H9 (cell line): ENCODE measurements around the gene MCM3AP. TPM values are rescaled to one million over a fixed set of nuclear protein-coding genes. Genes with fewer than 3 reads are reported as not detected.

Experiments
- DNase-seq: peaks from one replicate; pipeline ENCODE4 v3.0.0-alpha.2; 2017
- H2AFZ ChIP-seq: one replicate; pipeline ENCODE4 v1.6.1; 2013; ENCODE audit warnings: mild to moderate bottlenecking, low read length, control low read depth, moderate library complexity
- H2AK5ac ChIP-seq: 2 replicates; pipeline ENCODE4 v1.6.1; 2013; ENCODE audit warnings: low read length, control low read depth, mixed read lengths; ENCODE audit not compliant: insufficient read length
- H2BK120ac ChIP-seq: one replicate; pipeline ENCODE4 v1.6.1; 2013; ENCODE audit warnings: low read depth, mild to moderate bottlenecking, low read length, control low read depth, inconsistent platforms; ENCODE audit not compliant: poor library complexity, severe bottlenecking
- H2BK12ac ChIP-seq: 2 replicates; pipeline ENCODE4 v1.6.1; 2013; ENCODE audit warnings: low read length, control low read depth, mixed read lengths, low read depth; ENCODE audit not compliant: insufficient read length
- H2BK15ac ChIP-seq: 2 replicates; pipeline ENCODE4 v1.6.1; 2013; ENCODE audit warnings: low read depth, low read length, control low read depth
- H2BK20ac ChIP-seq: one replicate; pipeline ENCODE4 v1.6.1; 2013; ENCODE audit warnings: low read depth, mild to moderate bottlenecking, low read length, control low read depth, inconsistent platforms; ENCODE audit not compliant: poor library complexity, severe bottlenecking
- H2BK5ac ChIP-seq: 2 replicates; pipeline ENCODE4 v1.6.1; 2013; ENCODE audit warnings: low read length, control low read depth, mixed read lengths; ENCODE audit not compliant: insufficient read length
- H3K14ac ChIP-seq: 2 replicates; pipeline ENCODE4 v1.6.1; 2013; ENCODE audit warnings: low read length, control low read depth; ENCODE audit not compliant: insufficient read depth
- H3K18ac ChIP-seq: 2 replicates; pipeline ENCODE4 v1.6.1; 2013; ENCODE audit warnings: low read depth, mild to moderate bottlenecking, mixed read lengths, low read length, control low read depth; ENCODE audit not compliant: insufficient read length
- H3K23ac ChIP-seq: 2 replicates; pipeline ENCODE4 v1.6.1; 2013; ENCODE audit warnings: low read length, control low read depth, mixed read lengths, low read depth; ENCODE audit not compliant: insufficient read length
- H3K23me2 ChIP-seq: 2 replicates; pipeline ENCODE4 v1.6.1; 2013; ENCODE audit warnings: low read depth, mild to moderate bottlenecking, mixed read lengths, low read length, control low read depth; ENCODE audit not compliant: insufficient read length, poor library complexity, severe bottlenecking
- H3K27ac ChIP-seq: 2 replicates; pipeline ENCODE4 v1.5.1; 2013; ENCODE audit warnings: low read length, control low read depth, mixed read lengths, low read depth; ENCODE audit not compliant: insufficient read length
- H3K27me3 ChIP-seq: 2 replicates; pipeline ENCODE4 v1.6.1; 2013; ENCODE audit warnings: low read length, control low read depth, inconsistent platforms; ENCODE audit not compliant: insufficient read depth
- H3K4ac ChIP-seq: 2 replicates; pipeline ENCODE4 v1.6.1; 2013; ENCODE audit warnings: low read depth, mild to moderate bottlenecking, control low read depth, inconsistent platforms, low read length, moderate library complexity
- H3K4me1 ChIP-seq: 2 replicates; pipeline ENCODE4 v1.6.1; 2013; ENCODE audit warnings: low read length, control low read depth, inconsistent platforms; ENCODE audit not compliant: insufficient read depth
- H3K4me2 ChIP-seq: 2 replicates; pipeline ENCODE4 v1.6.1; 2013; ENCODE audit warnings: low read length, control low read depth, mixed read lengths; ENCODE audit not compliant: insufficient read length, insufficient read depth
- H3K56ac ChIP-seq: 2 replicates; pipeline ENCODE4 v1.6.1; 2013; ENCODE audit warnings: low read depth, mild to moderate bottlenecking, mixed read lengths, low read length, control low read depth; ENCODE audit not compliant: insufficient read length
- H3K79me1 ChIP-seq: 2 replicates; pipeline ENCODE4 v1.6.1; 2013; ENCODE audit warnings: low read depth, mild to moderate bottlenecking, moderate library complexity, low read length, control low read depth, inconsistent platforms; ENCODE audit not compliant: insufficient read depth, poor library complexity, severe bottlenecking
- H3K79me2 ChIP-seq: 2 replicates; pipeline ENCODE4 v1.6.1; 2013; ENCODE audit warnings: low read length, control low read depth, inconsistent platforms; ENCODE audit not compliant: insufficient read depth
- H3K9ac ChIP-seq: 2 replicates; pipeline ENCODE4 v1.6.1; 2013; ENCODE audit warnings: low read length, control low read depth, mixed read lengths; ENCODE audit not compliant: insufficient read length; ENCODE audit errors: extremely low read depth
- H3K9me3 ChIP-seq: one replicate; pipeline ENCODE4 v1.6.1; 2013; ENCODE audit warnings: low read depth, low read length, inconsistent platforms; ENCODE audit not compliant: control insufficient read depth
- H3T11ph ChIP-seq: one replicate; pipeline ENCODE4 v1.6.1; 2013; ENCODE audit warnings: mild to moderate bottlenecking, low read length, control low read depth, inconsistent platforms
- H4K20me1 ChIP-seq: one replicate; pipeline ENCODE4 v1.6.1; 2013; ENCODE audit not compliant: control insufficient read depth, insufficient read length, insufficient read depth
- H4K5ac ChIP-seq: 2 replicates; pipeline ENCODE4 v1.6.1; 2013; ENCODE audit warnings: low read depth, mild to moderate bottlenecking, mixed read lengths, low read length, control low read depth; ENCODE audit not compliant: insufficient read length
- H4K8ac ChIP-seq: replicated peaks from 2 replicates; pipeline ENCODE4 v1.6.1; 2013; ENCODE audit warnings: low read length, control low read depth, mixed read lengths, low read depth; ENCODE audit not compliant: insufficient read length
- H4K91ac ChIP-seq: 2 replicates; pipeline ENCODE4 v1.6.1; 2013; ENCODE audit warnings: low read depth, mild to moderate bottlenecking, moderate library complexity, mixed read lengths, low read length, control low read depth; ENCODE audit not compliant: insufficient read length
- H3K27ac Mint-ChIP-seq, 3 experiments: 2 replicates in 2 of 3; 3 replicates in 1 of 3; pipeline ENCODE4 v1.8.0; 2020 to 2021; ENCODE audit warnings: mixed read lengths in 3 of 3, mild to moderate bottlenecking in 1 of 3, moderate library complexity in 1 of 3
- H3K27me3 Mint-ChIP-seq: 2 replicates; pipeline ENCODE4 v1.8.0; 2021; ENCODE audit warnings: low read depth, mild to moderate bottlenecking, moderate library complexity, mixed read lengths
- H3K36me3 Mint-ChIP-seq, 3 experiments: 2 replicates in 2 of 3; 3 replicates in 1 of 3; pipeline ENCODE4 v1.8.0; 2020 to 2021; ENCODE audit warnings: low read depth in 3 of 3, mixed read lengths in 3 of 3; ENCODE audit not compliant: insufficient read depth in 1 of 3
- H3K4me1 Mint-ChIP-seq, 2 experiments: 2 replicates each; pipeline ENCODE4 v1.8.0; 2020; ENCODE audit warnings: mixed read lengths in 2 of 2
- H3K4me3 Mint-ChIP-seq, 2 experiments: 2 replicates in 1 of 2; 3 replicates in 1 of 2; pipeline ENCODE4 v1.8.0; 2020 to 2021; ENCODE audit warnings: mild to moderate bottlenecking in 2 of 2, mixed read lengths in 2 of 2, moderate library complexity in 1 of 2
- H3K9me3 Mint-ChIP-seq, 2 experiments: 2 replicates in 1 of 2; 3 replicates in 1 of 2; pipeline ENCODE4 v1.8.0; 2020; ENCODE audit warnings: mild to moderate bottlenecking in 2 of 2, mixed read lengths in 2 of 2, moderate library complexity in 1 of 2
- CTCF ChIP-seq: fragments of 200-600 bp; sonication (generic); conservative IDR thresholded peaks from 3 replicates; pipeline ENCODE4 v1.8.0; 2021; ENCODE audit warnings: antibody characterized with exemption, mild to moderate bottlenecking
- WGBS: extraction: QIAGEN DNeasy Blood & Tissue Kit; methylation state at CpG from one replicate; pipeline ENCODE4 v1.1.7; 2013; ENCODE audit warnings: missing lambda C conversion rate, low lambda C conversion rate, mixed read lengths; ENCODE audit not compliant: insufficient read length; ENCODE audit errors: extremely low coverage; 5-methylcytosine and 5-hydroxymethylcytosine counted together
- total RNA-seq: library from RNA; stranded (reverse); gene quantifications from 2 replicates; pipeline ENCODE4 v1.2.1, GENCODE V29; 2021

MCM3AP gene
- total RNA-seq, 1 experiment from 2014 or later: 124 TPM

DNA sequence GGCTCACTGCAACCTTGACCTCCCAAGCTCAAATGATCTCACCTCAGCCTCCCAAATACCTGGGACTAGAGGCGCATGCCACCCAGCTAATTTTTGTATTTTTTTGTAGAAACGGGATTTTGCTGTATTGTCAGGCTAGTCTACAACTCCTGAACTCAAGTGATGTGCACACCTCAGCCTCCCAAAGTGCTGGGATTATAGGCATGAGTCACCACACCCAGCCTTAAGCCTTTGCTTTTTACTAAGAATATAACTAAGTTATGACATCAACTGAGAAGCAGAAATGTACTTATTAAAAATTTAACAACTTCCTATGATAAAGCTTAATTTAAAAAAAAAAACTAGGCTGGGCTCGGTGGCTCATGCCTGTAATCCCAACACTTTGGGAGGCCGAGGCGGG lies 47.9 kb downstream of the MCM3AP start:
- no peak overlapping the region for H3K9ac ChIP-seq
- H3K18ac ChIP-seq: no peak overlapping the region
- H3K27me3 Mint-ChIP-seq: no peaks in the 10 kb centered on the region
- no peaks in the 10 kb centered on the region for H3K79me1 ChIP-seq
- no peak overlapping the region for H3T11ph ChIP-seq
- H2BK12ac ChIP-seq: no peak overlapping the region
- no peak overlapping the region for H3K27ac ChIP-seq
- H4K5ac ChIP-seq: no peak overlapping the region
- H4K91ac ChIP-seq: no peak overlapping the region
- H3K9me3 Mint-ChIP-seq: peaks cover 5 to 14% of the 10 kb centered on the region in 2 experiments; a peak in 4 of 5 replicates
- H3K79me2 ChIP-seq: no peaks in the 10 kb centered on the region
- no peak overlapping the region for H2AK5ac ChIP-seq
- H4K8ac ChIP-seq: no peak overlapping the region
- no CpG with 5 or more reads among the region's 5 CpGs for WGBS
- H3K56ac ChIP-seq: no peak overlapping the region
- H3K14ac ChIP-seq: no peak overlapping the region
- H3K9me3 ChIP-seq: no peaks in the 10 kb centered on the region
- no peak overlapping the region for H3K27ac Mint-ChIP-seq
- no peaks in the 10 kb centered on the region for H3K4me1 ChIP-seq
- no peaks in the 10 kb centered on the region for H3K27me3 ChIP-seq
- no peak for TF ChIP-seq CTCF
- H3K4me1 Mint-ChIP-seq: no peaks in the 10 kb centered on the region; a peak in 1 of 4 replicates
- H2BK15ac ChIP-seq: no peak overlapping the region
- H3K4me2 ChIP-seq: no peak overlapping the region
- H3K36me3 Mint-ChIP-seq: peaks cover 61 to 92% (median 83%) of the 10 kb centered on the region in 3 experiments
- H3K4ac ChIP-seq: no peak overlapping the region
- H2BK120ac ChIP-seq: no peak overlapping the region
- no peaks in the 10 kb centered on the region for H3K23me2 ChIP-seq
- no peaks in the 10 kb centered on the region for H4K20me1 ChIP-seq
- no peak overlapping the region for H2BK20ac ChIP-seq
- no peak overlapping the region for H2BK5ac ChIP-seq
- no peak for DNase-seq
- no peak overlapping the region for H3K23ac ChIP-seq
- no peak overlapping the region for H2AFZ ChIP-seq
- H3K4me3 Mint-ChIP-seq: no peak overlapping the region
